OCI-LY3 (cell line): Measurements from ENCODE around the gene CECR2.

Source experiments
- H2AFZ ChIP-seq: fragments of 200-600, 300-600 bp; shearing (Covaris generic); 2 replicates; pipeline ENCODE4 v1.6.0; 2014; ENCODE audit warnings: antibody characterized with exemption, low read depth, low read length
- H3K27ac ChIP-seq: fragments of 200-600, 300-600 bp; sonication (generic); 2 replicates; pipeline ENCODE4 v1.5.1; 2014; ENCODE audit warnings: mild to moderate bottlenecking, low read length, moderate library complexity, mixed read lengths
- H3K27me3 ChIP-seq: fragments of 200-600, 300-600 bp; sonication (generic); 2 replicates; pipeline ENCODE4 v1.6.1; 2014; ENCODE audit warnings: low read depth, low read length, mixed read lengths
- H3K36me3 ChIP-seq: fragments of 200-600, 300-600 bp; sonication (generic); replicated peaks from 2 replicates; pipeline ENCODE3; 2014; ENCODE audit warnings: low read depth, low read length, mixed read lengths
- H3K4me1 ChIP-seq: fragments of 300-600, 200-600 bp; sonication (generic); 2 replicates; pipeline ENCODE4 v1.6.1; 2014; ENCODE audit warnings: low read length, mixed read lengths
- H3K4me2 ChIP-seq: fragments of 200-600, 300-600 bp; sonication (generic); 2 replicates; pipeline ENCODE4 v1.6.1; 2014; ENCODE audit warnings: low read length, mixed read lengths
- H3K4me3 ChIP-seq: fragments of 300-600, 200-600 bp; sonication (generic); 2 replicates; pipeline ENCODE4 v1.5.1; 2014; ENCODE audit warnings: antibody characterized with exemption, mild to moderate bottlenecking, low read length, moderate library complexity
- H3K79me2 ChIP-seq: fragments of 300-600, 200-600 bp; shearing (Covaris generic); 2 replicates; pipeline ENCODE4 v1.6.1; 2014; ENCODE audit warnings: mild to moderate bottlenecking, low read length, mixed read lengths
- H3K9ac ChIP-seq: fragments of 300-600, 200-600 bp; shearing (Covaris generic); 2 replicates; pipeline ENCODE4 v1.6.0; 2014; ENCODE audit warnings: mild to moderate bottlenecking, low read length, moderate library complexity
- H3K9me3 ChIP-seq: fragments of 200-600, 300-600 bp; shearing (Covaris generic); 2 replicates; pipeline ENCODE4 v1.6.1; 2014; ENCODE audit warnings: low read length, mixed read lengths; ENCODE audit not compliant: insufficient read depth
- H4K20me1 ChIP-seq: fragments of 200-600, 300-600 bp; sonication (generic); 2 replicates; pipeline ENCODE4 v1.6.1; 2016; ENCODE audit warnings: low read length, mixed read lengths; ENCODE audit not compliant: insufficient read depth
- EZH2phosphoT487 ChIP-seq: fragments of 200-600 bp; shearing (Covaris generic); IDR thresholded peaks from 2 replicates; pipeline ENCODE4 v1.6.1; 2018; ENCODE audit warnings: antibody characterized with exemption, mixed run types, low read depth
- TF ChIP-seq, protein P1 (sequence below): fragments of 200-600, 300-600 bp; sonication (generic); IDR thresholded peaks from 2 replicates; pipeline ENCODE4 v1.5.1; 2014; ENCODE audit warnings: antibody characterized with exemption, low read length, low read depth

Gene CECR2

DNA sequence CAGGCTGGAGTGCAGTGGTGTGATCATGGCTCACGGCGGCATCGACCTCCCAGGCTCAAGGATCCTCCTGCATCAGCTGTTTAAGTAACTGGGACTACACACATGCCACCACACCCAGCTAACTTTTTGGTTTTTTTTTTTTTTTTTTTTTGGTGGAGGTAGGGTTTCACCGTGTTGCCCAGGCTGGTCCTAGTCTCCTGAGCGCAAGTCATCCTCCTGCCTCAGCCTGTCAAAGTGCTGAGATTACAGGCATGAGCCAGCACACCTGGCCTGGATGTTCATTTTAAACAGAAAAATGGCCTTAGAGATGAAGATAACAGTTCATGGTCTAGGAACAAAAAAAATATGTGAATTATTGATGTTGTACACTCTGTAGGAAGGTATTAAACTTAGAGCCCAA is 180.4 kb downstream of the CECR2 start:
- no peaks in the 10 kb centered on the region for H3K27me3 ChIP-seq
- no peak overlapping the region for H2AFZ ChIP-seq
- no peaks in the 10 kb centered on the region for H4K20me1 ChIP-seq
- no peak overlapping the region for H3K4me2 ChIP-seq
- TF ChIP-seq, protein P1, sequence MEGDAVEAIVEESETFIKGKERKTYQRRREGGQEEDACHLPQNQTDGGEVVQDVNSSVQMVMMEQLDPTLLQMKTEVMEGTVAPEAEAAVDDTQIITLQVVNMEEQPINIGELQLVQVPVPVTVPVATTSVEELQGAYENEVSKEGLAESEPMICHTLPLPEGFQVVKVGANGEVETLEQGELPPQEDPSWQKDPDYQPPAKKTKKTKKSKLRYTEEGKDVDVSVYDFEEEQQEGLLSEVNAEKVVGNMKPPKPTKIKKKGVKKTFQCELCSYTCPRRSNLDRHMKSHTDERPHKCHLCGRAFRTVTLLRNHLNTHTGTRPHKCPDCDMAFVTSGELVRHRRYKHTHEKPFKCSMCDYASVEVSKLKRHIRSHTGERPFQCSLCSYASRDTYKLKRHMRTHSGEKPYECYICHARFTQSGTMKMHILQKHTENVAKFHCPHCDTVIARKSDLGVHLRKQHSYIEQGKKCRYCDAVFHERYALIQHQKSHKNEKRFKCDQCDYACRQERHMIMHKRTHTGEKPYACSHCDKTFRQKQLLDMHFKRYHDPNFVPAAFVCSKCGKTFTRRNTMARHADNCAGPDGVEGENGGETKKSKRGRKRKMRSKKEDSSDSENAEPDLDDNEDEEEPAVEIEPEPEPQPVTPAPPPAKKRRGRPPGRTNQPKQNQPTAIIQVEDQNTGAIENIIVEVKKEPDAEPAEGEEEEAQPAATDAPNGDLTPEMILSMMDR, result no peak
- TF ChIP-seq EZH2phosphoT487, result no peak
- H3K4me3 ChIP-seq, result no peak overlapping the region
- H3K9me3 ChIP-seq, result no peaks in the 10 kb centered on the region
- H3K36me3 ChIP-seq, result no peaks in the 10 kb centered on the region
- no peaks in the 10 kb centered on the region for H3K79me2 ChIP-seq
- H3K27ac ChIP-seq, result no peak overlapping the region
- peaks cover 7% of the 10 kb centered on the region for H3K4me1 ChIP-seq
- no peak overlapping the region for H3K9ac ChIP-seq

DNA sequence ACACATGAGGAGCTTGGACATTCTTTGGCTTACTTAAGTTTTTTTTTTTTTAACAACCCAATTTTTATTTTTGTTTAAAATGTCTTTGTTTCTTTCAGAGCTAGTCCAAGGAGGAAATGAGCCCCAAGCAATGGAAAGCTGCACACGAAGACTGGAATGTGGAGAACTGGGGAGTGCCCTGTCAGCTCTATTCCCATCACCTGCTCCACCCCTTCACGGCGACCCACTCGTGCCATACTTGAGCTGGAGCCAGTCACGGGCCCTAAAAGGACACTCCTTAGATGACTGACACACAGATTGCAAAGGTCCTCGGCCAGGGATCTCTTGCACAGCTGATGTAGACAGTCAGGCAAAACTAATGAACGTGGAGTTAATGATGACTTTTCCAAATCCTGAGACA is 183.5 kb downstream of the CECR2 start:
- H3K36me3 ChIP-seq, result no peaks in the 10 kb centered on the region
- no peak for TF ChIP-seq EZH2phosphoT487
- TF ChIP-seq, protein P1, result no peak
- H3K9me3 ChIP-seq, result no peaks in the 10 kb centered on the region
- no peak overlapping the region for H3K4me2 ChIP-seq
- no peak overlapping the region for H3K4me3 ChIP-seq
- H2AFZ ChIP-seq, result no peak overlapping the region
- no peaks in the 10 kb centered on the region for H4K20me1 ChIP-seq
- H3K9ac ChIP-seq, result no peak overlapping the region
- H3K79me2 ChIP-seq, result no peaks in the 10 kb centered on the region
- no peaks in the 10 kb centered on the region for H3K27me3 ChIP-seq
- peaks cover 15% of the 10 kb centered on the region for H3K4me1 ChIP-seq
- H3K27ac ChIP-seq, result no peak overlapping the region

DNA sequence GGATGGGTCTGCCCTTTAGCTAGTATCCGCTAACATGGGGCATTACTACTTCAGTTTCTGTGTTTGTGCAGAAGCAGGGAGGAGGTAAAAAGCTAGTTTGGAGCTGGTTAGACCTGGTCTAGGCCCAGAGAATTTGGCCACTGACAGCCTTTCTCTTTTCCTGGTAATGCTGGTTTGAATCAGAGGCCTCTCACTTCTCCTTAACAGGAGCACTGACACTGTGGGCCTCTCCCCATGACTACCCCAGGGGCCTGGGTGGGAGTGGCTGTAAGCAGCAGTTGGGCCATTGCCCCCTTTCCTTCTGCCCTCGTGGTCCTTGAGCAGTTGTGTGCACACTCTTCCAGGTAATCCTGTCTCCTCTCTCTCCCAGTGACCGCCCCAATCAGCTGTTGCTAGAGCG is 185.6 kb downstream of the CECR2 start:
- H3K36me3 ChIP-seq, result no peaks in the 10 kb centered on the region
- peak overlapping the region; percentile 58 for H3K4me2 ChIP-seq
- no peaks in the 10 kb centered on the region for H3K9me3 ChIP-seq
- TF ChIP-seq EZH2phosphoT487, result no peak
- peaks cover 9% of the 10 kb centered on the region for H3K27me3 ChIP-seq
- 0 out of 2 replicates have a peak overlapping the region, but pooled peaks have one; percentile 1 for H3K4me3 ChIP-seq
- no peaks in the 10 kb centered on the region for H4K20me1 ChIP-seq
- peak overlapping the region; percentile 35; the same call in 1 of the 2 replicates for H3K27ac ChIP-seq
- no peak overlapping the region for H2AFZ ChIP-seq
- H3K79me2 ChIP-seq, result no peaks in the 10 kb centered on the region
- peak overlapping the region; percentile 20; the same call in 1 of the 2 replicates for H3K9ac ChIP-seq
- peaks cover 20% of the 10 kb centered on the region for H3K4me1 ChIP-seq

DNA sequence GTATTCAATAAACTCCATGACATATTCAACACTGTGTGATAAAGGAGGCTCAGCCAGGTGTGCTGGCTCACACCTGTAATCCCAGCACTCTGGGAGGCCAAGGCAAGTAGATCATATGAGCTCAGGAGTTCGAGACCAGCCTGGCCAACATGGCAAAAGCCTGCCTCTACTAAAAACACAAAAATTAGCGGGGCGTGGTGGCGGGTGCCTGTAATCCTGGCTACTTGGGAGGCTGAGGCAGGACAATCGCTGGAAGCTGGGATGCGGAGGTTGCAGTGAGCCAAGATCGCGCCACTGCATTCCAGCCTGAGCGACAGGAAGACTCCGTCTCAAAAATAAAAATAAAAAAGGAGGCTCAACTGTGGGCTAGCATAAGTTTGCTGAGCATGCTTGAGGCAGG is 189.9 kb downstream of the CECR2 start:
- H3K9me3 ChIP-seq, result no peaks in the 10 kb centered on the region
- H3K79me2 ChIP-seq, result no peaks in the 10 kb centered on the region
- no peak overlapping the region for H3K27ac ChIP-seq
- no peak overlapping the region for H3K9ac ChIP-seq
- TF ChIP-seq EZH2phosphoT487, result no peak
- TF ChIP-seq, protein P1, result no peak
- H3K36me3 ChIP-seq, result no peaks in the 10 kb centered on the region
- peaks cover 17% of the 10 kb centered on the region for H3K4me1 ChIP-seq
- no peaks in the 10 kb centered on the region for H4K20me1 ChIP-seq
- peak overlapping the region; percentile 55; the same call in 1 of the 2 replicates for H3K4me3 ChIP-seq
- H2AFZ ChIP-seq, result no peak overlapping the region
- H3K4me2 ChIP-seq, result peak overlapping the region; percentile 63
- H3K27me3 ChIP-seq, result peaks cover 24% of the 10 kb centered on the region
